HEK293 (cell line): ENCODE data around the gene WDR35.

Experiments used
- CTCF ChIA-PET: fragments of 350-600 bp; formaldehyde crosslinking; extraction: SDS; loops from one replicate; lab custom pipeline; 2021; ENCODE audit warnings: antibody characterized with exemption; lab: Yijun Ruan, JAX
- POLR2A ChIA-PET: fragments of 300-600 bp; formaldehyde crosslinking; extraction: SDS; loops from one replicate; lab custom pipeline; 2020; ENCODE audit warnings: antibody characterized with exemption, inconsistent platforms; lab: Yijun Ruan, JAX
- H3K27ac ChIP-seq: fragments of 200-500 bp; sonication (Bioruptor generic); 2 replicates; pipeline ENCODE4 v1.5.1; 2014; ENCODE audit warnings: low read depth, low read length, control low read depth, inconsistent platforms; ENCODE audit errors: extremely low read depth
- H3K36me3 ChIP-seq, 2 experiments: fragments of 200-500 bp in 1 of 2; sonication (Bioruptor generic) in 1 of 2; 1 replicate in 1 of 2; 2 replicates in 1 of 2; pipeline ENCODE4 v1.5.1; 2014 to 2017; ENCODE audit warnings: inconsistent platforms in 2 of 2, low read length in 2 of 2; ENCODE audit not compliant: control insufficient read depth in 2 of 2, insufficient read depth in 1 of 2
- H3K4me1 ChIP-seq: fragments of 200-500 bp; sonication (Bioruptor generic); 2 replicates; pipeline ENCODE4 v1.5.1; 2014; ENCODE audit warnings: mild to moderate bottlenecking, low read length, inconsistent platforms; ENCODE audit not compliant: control insufficient read depth, insufficient read depth
- H3K4me3 ChIP-seq: 2 replicates; pipeline ENCODE4 v1.5.1; 2011; ENCODE audit warnings: low read depth, mild to moderate bottlenecking, control low read depth, low read length, moderate library complexity
- H3K9me3 ChIP-seq: fragments of 200-500 bp; sonication (Bioruptor generic); 2 replicates; pipeline ENCODE4 v1.5.1; 2014; ENCODE audit warnings: low read depth, low read length, inconsistent platforms; ENCODE audit not compliant: control insufficient read depth, insufficient read depth
- HOXD13 ChIP-seq: sonication (generic); formaldehyde crosslinking; IDR thresholded peaks from 2 replicates; pipeline ENCODE4 v1.8.0; 2022; ENCODE audit warnings: missing genetic modification reagents, borderline replicate concordance
- KLF10 ChIP-seq: fragments of 450-650 bp; IDR thresholded peaks from 2 replicates; pipeline ENCODE4 v1.5.1; 2018; ENCODE audit warnings: missing biosample characterization, mild to moderate bottlenecking, missing genetic modification characterization
- KLF9 ChIP-seq: fragments of 450-650 bp; formaldehyde crosslinking; IDR thresholded peaks from 2 replicates; pipeline ENCODE4 v1.5.1; 2016; ENCODE audit warnings: missing biosample characterization, missing genetic modification characterization, low read depth
- SALL2 ChIP-seq: fragments of 450-650 bp; formaldehyde crosslinking; IDR thresholded peaks from 2 replicates; pipeline ENCODE4 v1.5.0; 2017; ENCODE audit warnings: missing biosample characterization, mild to moderate bottlenecking, missing genetic modification characterization, borderline replicate concordance
- SCRT2 ChIP-seq: fragments of 450-650 bp; formaldehyde crosslinking; IDR thresholded peaks from 2 replicates; pipeline ENCODE4 v1.5.1; 2016; ENCODE audit warnings: missing biosample characterization, missing genetic modification characterization
- ZFP3 ChIP-seq: fragments of 450-650 bp; formaldehyde crosslinking; IDR thresholded peaks from 2 replicates; pipeline ENCODE4 v1.5.1; 2016; ENCODE audit warnings: low read depth, missing biosample characterization, missing genetic modification characterization
- ZNF16 ChIP-seq: fragments of 450-650 bp; formaldehyde crosslinking; IDR thresholded peaks from 2 replicates; pipeline ENCODE4 v1.5.1; 2016; ENCODE audit warnings: low read depth, missing biosample characterization, missing genetic modification characterization
- ZNF223 ChIP-seq: fragments of 450-650 bp; formaldehyde crosslinking; IDR thresholded peaks from 2 replicates; pipeline ENCODE4 v1.5.1; 2016; ENCODE audit warnings: missing biosample characterization, missing genetic modification characterization
- ZNF292 ChIP-seq: fragments of 450-650 bp; formaldehyde crosslinking; IDR thresholded peaks from 2 replicates; pipeline ENCODE4 v1.5.1; 2016; ENCODE audit warnings: low read depth, missing biosample characterization, missing genetic modification characterization, borderline replicate concordance
- ZNF324 ChIP-seq: fragments of 450-650 bp; formaldehyde crosslinking; IDR thresholded peaks from 2 replicates; pipeline ENCODE4 v1.5.1; 2016; ENCODE audit warnings: missing biosample characterization, missing genetic modification characterization
- ZNF335 ChIP-seq: fragments of 450-650 bp; formaldehyde crosslinking; conservative IDR thresholded peaks from 2 replicates; pipeline ENCODE4 v1.5.1; 2016; ENCODE audit warnings: missing biosample characterization, missing genetic modification characterization
- ZNF37A ChIP-seq: fragments of 450-650 bp; IDR thresholded peaks from 2 replicates; pipeline ENCODE4 v1.5.1; 2018; ENCODE audit warnings: missing biosample characterization, missing genetic modification characterization
- ZNF416 ChIP-seq: fragments of 450-650 bp; formaldehyde crosslinking; IDR thresholded peaks from 2 replicates; pipeline ENCODE4 v1.5.1; 2016; ENCODE audit warnings: missing biosample characterization, missing genetic modification characterization
- ZNF426 ChIP-seq: fragments of 450-650 bp; formaldehyde crosslinking; IDR thresholded peaks from 2 replicates; pipeline ENCODE4 v1.5.1; 2017; ENCODE audit warnings: missing biosample characterization, missing genetic modification characterization, mild to moderate bottlenecking, inconsistent platforms, moderate library complexity
- ZNF555 ChIP-seq: fragments of 450-650 bp; formaldehyde crosslinking; conservative IDR thresholded peaks from 2 replicates; pipeline ENCODE4 v1.5.1; 2017; ENCODE audit warnings: missing biosample characterization, mild to moderate bottlenecking, missing genetic modification characterization, inconsistent platforms
- ZNF560 ChIP-seq: fragments of 450-650 bp; formaldehyde crosslinking; IDR thresholded peaks from 2 replicates; pipeline ENCODE4 v1.5.1; 2017; ENCODE audit warnings: missing biosample characterization, missing genetic modification characterization, borderline replicate concordance
- ZNF639 ChIP-seq: fragments of 450-650 bp; formaldehyde crosslinking; IDR thresholded peaks from 2 replicates; pipeline ENCODE4 v1.5.1; 2016; ENCODE audit warnings: missing biosample characterization, missing genetic modification characterization
- ZNF776 ChIP-seq: fragments of 450-650 bp; formaldehyde crosslinking; IDR thresholded peaks from 2 replicates; pipeline ENCODE4 v1.5.0; 2017; ENCODE audit warnings: missing biosample characterization, missing genetic modification characterization, borderline replicate concordance
- ZSCAN30 ChIP-seq: fragments of 450-650 bp; IDR thresholded peaks from 2 replicates; pipeline ENCODE4 v1.5.1; 2018; ENCODE audit warnings: missing biosample characterization, mild to moderate bottlenecking, missing genetic modification characterization, moderate library complexity
- TF ChIP-seq, protein P1 (sequence below): fragments of 450-650 bp; formaldehyde crosslinking; IDR thresholded peaks from 2 replicates; pipeline ENCODE4 v1.5.1; 2016; ENCODE audit warnings: missing biosample characterization, missing genetic modification characterization
- TF ChIP-seq, protein P2 (sequence below): fragments of 450-650 bp; formaldehyde crosslinking; IDR thresholded peaks from 2 replicates; pipeline ENCODE4 v1.5.1; 2016; ENCODE audit warnings: missing biosample characterization, missing genetic modification characterization, borderline replicate concordance
- TF ChIP-seq, protein P3 (sequence below): fragments of 450-650 bp; formaldehyde crosslinking; IDR thresholded peaks from 2 replicates; pipeline ENCODE4 v1.5.1; 2016; ENCODE audit warnings: missing biosample characterization, missing genetic modification characterization

Gene WDR35

GRCh38 chr2:19987936-19988335, 2.0 kb downstream of the WDR35 start:
- ChIA-PET POLR2A (no interaction called here), CTCF (interaction anchor here (0.5 to 0.6 kb wide), 2 partner anchors 27 to 36 kb away, joined by 3 to 4 read pairs; no protein-coding TSS in a partner anchor)
- Histone ChIP-seq H3K36me3 (peaks cover 0 to 14% of the 10 kb centered on the region in 2 experiments; a peak in 1 of 3 replicates), H3K4me3 (no peak overlapping the region), H3K27ac (no peak overlapping the region), H3K9me3 (no peaks in the 10 kb centered on the region), H3K4me1 (no peaks in the 10 kb centered on the region)
- TF ChIP-seq ZNF776 (no peak), ZNF426 (tag by site-specific recombination) (no peak), KLF10 (tag by site-specific recombination) (no peak), HOXD13 (no peak), KLF9 (tag by site-specific recombination) (no peak), ZNF16 (tag by site-specific recombination) (no peak), ZNF223 (tag by site-specific recombination) (no peak), ZSCAN30 (tag by site-specific recombination) (no peak)
- TF ChIP-seq, protein P1, sequence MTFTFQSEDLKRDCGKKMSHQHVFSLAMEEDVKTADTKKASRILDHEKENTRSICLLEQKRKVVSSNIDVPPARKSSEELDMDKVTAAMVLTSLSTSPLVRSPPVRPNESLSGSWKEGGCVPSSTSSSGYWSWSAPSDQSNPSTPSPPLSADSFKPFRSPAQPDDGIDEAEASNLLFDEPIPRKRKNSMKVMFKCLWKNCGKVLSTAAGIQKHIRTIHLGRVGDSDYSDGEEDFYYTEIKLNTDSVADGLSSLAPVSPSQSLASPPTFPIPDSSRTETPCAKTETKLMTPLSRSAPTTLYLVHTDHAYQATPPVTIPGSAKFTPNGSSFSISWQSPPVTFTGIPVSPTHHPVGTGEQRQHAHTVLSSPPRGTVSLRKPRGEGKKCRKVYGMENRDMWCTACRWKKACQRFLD (tag by site-specific recombination): no peak
- TF ChIP-seq, protein P2, sequence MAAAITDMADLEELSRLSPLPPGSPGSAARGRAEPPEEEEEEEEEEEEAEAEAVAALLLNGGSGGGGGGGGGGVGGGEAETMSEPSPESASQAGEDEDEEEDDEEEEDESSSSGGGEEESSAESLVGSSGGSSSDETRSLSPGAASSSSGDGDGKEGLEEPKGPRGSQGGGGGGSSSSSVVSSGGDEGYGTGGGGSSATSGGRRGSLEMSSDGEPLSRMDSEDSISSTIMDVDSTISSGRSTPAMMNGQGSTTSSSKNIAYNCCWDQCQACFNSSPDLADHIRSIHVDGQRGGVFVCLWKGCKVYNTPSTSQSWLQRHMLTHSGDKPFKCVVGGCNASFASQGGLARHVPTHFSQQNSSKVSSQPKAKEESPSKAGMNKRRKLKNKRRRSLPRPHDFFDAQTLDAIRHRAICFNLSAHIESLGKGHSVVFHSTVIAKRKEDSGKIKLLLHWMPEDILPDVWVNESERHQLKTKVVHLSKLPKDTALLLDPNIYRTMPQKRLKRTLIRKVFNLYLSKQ (tag by site-specific recombination): no peak
- TF ChIP-seq, protein P3, sequence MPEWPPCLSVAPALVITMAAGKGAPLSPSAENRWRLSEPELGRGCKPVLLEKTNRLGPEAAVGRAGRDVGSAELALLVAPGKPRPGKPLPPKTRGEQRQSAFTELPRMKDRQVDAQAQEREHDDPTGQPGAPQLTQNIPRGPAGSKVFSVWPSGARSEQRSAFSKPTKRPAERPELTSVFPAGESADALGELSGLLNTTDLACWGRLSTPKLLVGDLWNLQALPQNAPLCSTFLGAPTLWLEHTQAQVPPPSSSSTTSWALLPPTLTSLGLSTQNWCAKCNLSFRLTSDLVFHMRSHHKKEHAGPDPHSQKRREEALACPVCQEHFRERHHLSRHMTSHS (tag by site-specific recombination): no peak
- TF ChIP-seq, all 188 proteins: peak for 0

DNA sequence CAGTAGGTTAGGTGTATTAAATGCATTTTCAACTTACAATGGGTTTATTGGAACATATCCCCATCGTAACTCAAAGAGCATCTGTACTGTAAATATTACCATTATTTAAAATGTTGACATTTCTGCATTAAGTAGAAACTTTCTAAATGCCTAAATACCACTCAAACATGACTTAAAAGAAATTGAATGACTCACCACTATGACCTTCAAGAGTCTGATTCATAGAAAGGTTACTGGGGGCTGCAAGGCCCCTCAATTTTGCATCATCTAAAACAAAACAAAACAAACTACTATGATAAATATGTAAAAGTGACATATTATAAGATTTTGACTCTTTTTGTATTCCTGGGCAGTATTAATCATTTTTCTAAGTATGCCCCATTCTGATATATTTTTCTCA, 7.6 kb downstream of the WDR35 start:
- ChIA-PET POLR2A (interaction anchor here (0.9 kb wide), 1 partner anchor 8 kb away, joined by 3 read pairs; the partner anchor contains the start of gene WDR35), CTCF (interaction anchor here (0.7 to 1.0 kb wide), 2 partner anchors 33 to 309 kb away, joined by 3 to 8 read pairs; no protein-coding TSS in a partner anchor)
- H3K36me3 ChIP-seq: peaks cover 14 to 23% of the 10 kb centered on the region in 2 experiments
- H3K4me1 ChIP-seq: no peaks in the 10 kb centered on the region
- no peak overlapping the region for H3K4me3 ChIP-seq
- H3K9me3 ChIP-seq: no peaks in the 10 kb centered on the region
- H3K27ac ChIP-seq: no peak overlapping the region
- TF ChIP-seq SALL2 (tag by site-specific recombination) (no peak), ZNF639 (tag by site-specific recombination) (no peak), ZNF560 (tag by site-specific recombination) (no peak), SCRT2 (tag by site-specific recombination) (no peak), ZNF335 (tag by site-specific recombination) (no peak), ZNF292 (tag by site-specific recombination) (no peak), ZFP3 (tag by site-specific recombination) (no peak), ZNF416 (tag by site-specific recombination) (no peak), ZNF555 (no peak), ZNF324 (tag by site-specific recombination) (no peak), ZNF37A (no peak)
